ENCODE data around the gene ABHD1.

Gene ABHD1

DNA sequence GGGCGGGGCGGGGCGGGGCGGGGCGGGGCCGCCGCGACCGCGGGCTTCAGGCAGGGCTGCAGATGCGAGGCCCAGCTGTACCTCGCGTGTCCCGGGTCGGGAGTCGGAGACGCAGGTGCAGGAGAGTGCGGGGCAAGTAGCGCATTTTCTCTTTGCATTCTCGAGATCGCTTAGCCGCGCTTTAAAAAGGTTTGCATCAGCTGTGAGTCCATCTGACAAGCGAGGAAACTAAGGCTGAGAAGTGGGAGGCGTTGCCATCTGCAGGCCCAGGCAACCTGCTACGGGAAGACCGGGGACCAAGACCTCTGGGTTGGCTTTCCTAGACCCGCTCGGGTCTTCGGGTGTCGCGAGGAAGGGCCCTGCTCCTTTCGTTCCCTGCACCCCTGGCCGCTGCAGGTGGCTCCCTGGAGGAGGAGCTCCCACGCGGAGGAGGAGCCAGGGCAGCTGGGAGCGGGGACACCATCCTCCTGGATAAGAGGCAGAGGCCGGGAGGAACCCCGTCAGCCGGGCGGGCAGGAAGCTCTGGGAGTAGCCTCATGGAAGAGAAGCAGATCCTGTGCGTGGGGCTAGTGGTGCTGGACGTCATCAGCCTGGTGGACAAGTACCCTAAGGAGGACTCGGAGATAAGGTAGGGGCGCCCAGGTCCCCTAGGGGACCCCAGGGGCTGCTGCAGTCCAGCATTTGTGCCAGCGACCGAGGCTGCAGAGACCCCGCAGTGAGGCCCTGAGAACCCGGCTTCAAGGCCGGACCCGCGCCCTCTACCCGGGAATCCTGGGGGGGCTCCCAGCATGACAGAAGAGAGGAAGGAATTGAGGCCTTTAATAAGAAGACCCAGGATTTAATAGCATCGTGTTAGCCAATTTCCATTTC is 36.7 kb upstream of the ABHD1 start, which contains the start of gene KHK:
Gene KHK (plus strand): TSS at position 49 of the 870 bp plus-strand sequence. CDS start 488 bp downstream, at position 537.
- no peak for DNase-seq (ENCODE audit: low spot score)

DNA sequence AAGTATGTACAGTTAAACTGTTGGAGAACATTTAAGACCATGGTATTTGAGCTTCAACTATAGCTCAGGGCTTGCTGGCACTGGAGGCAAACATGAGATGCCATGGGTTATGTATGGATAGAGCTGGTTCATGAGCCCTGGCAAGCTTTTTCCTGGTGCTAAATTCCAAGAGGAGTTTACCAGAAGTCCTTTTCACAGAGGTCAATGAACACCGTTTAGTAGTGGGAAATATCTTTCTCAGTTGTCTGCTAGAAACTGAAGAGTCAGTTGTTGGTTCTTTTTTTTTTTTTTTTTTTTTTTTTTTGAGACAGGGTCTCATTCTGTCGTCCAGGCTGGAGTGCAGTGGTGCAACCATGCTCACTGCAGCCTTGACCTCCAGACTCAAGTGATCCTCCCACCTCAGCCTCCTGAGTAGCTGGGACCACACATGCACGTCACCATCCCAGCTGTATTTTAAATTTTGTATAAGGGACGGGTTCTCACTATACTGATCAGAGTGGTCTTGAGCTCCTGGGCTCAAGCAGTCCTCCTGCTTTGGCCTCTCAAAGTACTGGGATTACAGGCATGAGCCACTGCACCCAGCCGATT is 35.7 kb upstream of the ABHD1 start:
- DNase-seq (ENCODE audit: low spot score), result no peak

DNA sequence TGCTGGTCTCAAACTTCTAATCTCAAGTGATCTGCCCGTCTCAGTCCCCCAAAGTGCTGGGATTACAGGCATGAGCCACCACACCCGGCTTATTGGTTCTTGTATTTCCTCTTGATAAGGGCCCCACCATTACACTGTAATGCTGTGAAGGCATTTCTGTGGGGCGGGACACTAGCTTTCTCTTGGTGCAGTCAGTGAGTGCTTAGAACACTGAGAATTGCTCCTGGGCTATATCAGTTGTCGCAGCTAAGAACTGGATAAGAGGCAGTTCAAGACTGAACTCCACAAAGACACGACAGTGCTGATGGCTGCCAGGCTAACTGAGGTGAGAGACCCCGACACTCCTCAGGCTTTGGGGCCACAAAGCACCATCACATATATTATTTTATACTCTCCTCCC is 35.0 kb upstream of the ABHD1 start:
- no peak for DNase-seq (ENCODE audit: low spot score)

DNA sequence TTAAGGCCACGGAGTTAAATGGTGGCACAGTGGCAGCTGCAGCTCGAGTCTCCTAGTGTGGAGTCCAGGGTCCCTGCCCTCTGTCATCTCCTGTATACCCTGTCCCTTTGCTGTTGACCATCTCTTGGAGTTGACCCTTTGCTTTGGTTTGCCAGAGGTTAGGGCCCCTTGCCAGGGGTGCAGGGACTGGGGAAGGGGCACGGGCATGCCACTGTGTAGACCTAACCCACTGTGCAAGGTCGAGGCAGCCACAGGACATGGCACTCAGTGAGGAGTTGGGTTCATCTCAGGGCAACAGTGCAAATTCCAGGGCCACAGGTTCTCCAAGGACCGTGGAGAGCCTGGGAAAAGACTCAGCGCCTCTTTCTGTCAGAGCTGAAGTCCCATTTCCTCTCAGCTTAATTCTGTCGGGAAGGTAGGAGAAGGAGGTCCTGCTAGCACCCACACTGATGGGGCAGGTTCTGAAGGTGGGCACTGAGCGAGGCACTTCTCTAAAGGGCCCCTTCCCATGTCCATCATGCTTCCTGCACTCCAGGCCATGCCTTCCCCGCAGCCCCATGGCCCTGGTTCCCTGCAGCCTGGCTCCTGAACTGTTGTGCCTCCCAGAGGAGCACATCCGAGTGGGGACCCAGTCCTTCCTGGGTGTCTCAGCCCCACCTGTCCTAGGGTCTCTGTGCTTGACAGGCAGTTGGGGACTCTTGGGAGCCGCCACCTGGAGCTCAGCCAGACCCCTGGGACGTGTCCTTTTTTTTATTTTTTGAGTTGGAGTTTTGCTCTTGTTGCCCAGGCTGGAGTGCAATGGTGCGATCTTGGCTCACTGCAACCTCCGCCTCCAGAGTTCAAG is 34.3 kb upstream of the ABHD1 start:
- no peak for DNase-seq (ENCODE audit: low spot score)

DNA sequence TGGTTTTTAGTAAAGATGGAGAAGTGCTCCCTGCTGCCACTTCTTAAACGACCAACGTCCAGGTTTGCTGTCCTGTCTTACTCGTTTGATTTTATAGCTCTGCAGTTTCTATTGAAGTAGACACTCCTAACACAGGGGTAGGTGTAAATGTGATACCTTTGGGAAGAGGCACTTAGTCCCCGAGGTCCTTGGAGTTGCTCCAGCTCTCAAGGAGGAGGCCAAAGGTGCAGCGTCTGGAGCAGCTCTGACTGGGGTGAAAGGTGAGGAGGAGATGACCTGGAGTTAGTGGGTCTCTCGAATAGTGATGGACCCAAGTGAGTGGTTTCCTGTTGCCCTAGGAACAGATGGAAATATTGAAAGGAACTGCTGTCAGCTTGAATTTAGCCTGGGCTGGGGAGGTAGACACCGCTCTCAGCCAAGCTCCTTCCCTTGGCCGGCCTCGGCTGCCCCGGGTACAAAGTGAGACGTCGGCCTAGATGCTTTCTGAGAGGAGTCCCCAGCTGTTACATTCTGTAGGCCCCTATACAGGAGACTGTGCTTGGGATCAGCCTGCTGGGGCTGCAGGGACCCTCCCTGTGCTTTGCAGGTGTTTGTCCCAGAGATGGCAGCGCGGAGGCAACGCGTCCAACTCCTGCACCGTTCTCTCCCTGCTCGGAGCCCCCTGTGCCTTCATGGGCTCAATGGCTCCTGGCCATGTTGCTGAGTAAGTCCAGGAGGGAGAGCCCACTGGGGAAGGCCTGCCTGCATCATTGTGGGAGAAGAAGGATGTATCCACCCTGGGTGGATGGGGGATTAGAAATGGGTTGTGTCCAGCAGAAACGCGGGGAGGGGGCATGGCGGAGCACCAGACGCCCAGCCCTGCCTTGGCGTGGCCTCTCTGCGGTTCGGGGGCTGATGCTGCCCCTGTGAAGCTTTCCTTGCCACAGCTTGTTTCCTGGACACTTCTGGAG is 31.6 kb upstream of the ABHD1 start:
- no peak for DNase-seq (ENCODE audit: low spot score)

DNA sequence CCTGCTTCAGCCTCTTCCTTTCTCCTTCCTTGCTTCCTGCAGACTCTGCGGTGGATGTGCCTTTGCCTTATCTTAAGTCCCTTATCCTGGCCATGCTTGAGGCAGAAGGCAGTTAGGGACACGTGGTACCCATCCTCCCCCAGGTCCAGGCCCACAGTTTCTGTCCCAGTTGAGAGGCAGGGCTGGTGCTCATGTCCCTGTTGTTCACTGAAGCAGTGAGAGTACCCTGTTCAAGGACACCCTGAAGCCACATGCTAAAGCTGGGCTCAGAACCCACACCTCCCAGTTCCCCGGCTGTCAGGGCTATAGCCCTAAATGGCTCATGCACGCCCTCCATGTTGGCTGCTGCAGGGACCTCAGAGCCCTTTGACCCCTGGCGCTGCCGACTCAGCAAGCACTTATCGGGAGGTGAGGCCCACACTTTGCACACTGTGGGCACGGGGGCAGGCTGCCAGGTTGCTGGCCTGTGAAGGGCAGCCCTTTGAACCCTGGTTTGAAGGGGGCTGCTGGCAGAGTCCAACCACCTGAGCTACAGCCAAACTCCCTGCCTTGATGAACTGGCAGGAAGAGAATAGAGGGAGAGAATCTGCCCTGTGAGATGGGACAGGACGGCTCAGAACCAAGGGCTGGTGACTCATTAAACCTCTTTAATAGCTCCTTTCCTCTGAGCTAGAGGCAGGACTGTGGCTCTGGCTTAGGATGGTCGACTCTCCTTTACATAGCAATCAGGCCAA is 30.8 kb upstream of the ABHD1 start:
- no peak for DNase-seq (ENCODE audit: low spot score)

DNA sequence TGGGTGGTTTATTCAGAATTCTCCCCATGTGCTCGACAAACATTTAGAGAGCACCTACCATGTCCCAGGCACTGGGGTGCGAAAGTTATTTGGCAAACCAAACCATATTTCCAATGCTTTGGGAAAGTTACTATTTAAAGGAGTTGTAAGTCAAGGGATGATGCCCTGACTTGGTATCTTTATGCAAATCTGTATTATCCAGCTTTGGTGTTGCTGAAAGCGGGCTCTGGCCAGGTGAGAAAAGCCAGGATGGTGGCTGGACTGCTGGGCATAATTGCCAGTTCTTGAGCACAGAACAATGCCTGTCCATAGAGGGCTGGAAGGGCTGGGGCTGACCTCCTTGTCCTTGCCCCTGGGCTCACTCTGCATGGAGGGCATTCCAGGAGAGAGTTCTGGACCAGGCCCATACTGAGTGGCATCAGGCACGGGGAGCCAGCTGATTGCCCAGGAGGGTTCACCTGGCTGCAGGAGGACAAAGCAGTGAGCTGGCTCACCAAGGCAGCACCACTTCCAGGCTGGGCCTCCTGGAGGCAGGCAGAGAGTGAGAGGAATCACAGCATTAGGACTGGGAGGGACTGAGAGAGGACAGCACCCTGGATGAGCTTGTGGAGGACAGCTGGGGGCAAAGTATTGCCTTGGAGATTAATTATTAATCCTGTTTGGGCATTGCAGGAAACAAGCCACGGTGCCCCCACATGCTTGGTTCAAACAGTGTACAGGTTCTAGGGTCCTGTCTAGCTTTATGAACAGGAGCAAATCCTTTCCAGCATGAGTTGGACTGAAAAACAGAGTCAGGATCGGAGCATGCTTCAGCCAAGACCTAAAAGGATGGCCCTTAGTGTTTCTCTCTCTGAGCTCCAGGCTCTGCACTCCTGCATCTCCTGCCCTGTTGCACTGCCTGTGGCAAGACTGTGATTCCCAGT is 29.9 kb upstream of the ABHD1 start:
- no peak for DNase-seq (ENCODE audit: low spot score)

DNA sequence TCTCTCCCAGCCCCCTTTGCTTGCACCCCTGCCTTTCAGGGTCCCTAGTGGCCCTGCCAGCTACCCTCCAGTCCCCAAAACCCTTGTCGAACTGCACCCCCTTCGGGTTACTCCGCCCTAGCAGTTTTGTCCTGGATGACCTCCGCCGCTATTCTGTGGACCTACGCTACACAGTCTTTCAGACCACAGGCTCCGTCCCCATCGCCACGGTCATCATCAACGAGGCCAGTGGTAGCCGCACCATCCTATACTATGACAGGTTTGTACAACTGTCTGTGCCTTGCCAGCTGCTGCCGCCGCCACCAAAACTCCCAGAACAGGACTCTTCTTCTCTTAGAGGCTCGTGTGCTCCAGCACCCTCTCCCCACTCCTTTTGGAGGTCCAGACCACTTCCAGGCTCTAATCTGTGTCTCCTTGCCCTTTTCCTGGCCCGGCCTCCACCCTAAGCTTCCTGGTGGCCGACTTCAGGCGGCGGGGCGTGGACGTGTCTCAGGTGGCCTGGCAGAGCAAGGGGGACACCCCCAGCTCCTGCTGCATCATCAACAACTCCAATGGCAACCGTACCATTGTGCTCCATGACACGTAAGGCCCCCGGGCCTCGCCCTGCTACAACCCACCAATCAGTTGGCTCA is 29.1 kb upstream of the ABHD1 start:
- no peak for DNase-seq (ENCODE audit: low spot score)

DNA sequence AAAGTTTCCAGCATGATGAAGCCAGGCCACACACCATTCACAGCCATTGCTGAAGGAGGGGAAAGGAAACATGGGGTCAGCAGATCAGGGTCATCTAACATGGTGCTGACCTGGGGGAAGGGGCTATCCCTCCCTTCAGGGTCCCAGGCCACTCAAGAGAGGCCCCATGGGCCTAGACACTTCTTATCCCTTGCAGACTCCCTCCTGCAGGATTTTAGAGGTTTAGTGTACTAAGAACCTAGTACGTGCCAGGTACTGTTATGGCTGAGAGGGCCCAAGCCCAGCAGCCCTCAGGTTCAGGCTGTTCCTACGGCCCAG is 28.2 kb upstream of the ABHD1 start:
- DNase-seq (ENCODE audit: low spot score), result no peak

DNA sequence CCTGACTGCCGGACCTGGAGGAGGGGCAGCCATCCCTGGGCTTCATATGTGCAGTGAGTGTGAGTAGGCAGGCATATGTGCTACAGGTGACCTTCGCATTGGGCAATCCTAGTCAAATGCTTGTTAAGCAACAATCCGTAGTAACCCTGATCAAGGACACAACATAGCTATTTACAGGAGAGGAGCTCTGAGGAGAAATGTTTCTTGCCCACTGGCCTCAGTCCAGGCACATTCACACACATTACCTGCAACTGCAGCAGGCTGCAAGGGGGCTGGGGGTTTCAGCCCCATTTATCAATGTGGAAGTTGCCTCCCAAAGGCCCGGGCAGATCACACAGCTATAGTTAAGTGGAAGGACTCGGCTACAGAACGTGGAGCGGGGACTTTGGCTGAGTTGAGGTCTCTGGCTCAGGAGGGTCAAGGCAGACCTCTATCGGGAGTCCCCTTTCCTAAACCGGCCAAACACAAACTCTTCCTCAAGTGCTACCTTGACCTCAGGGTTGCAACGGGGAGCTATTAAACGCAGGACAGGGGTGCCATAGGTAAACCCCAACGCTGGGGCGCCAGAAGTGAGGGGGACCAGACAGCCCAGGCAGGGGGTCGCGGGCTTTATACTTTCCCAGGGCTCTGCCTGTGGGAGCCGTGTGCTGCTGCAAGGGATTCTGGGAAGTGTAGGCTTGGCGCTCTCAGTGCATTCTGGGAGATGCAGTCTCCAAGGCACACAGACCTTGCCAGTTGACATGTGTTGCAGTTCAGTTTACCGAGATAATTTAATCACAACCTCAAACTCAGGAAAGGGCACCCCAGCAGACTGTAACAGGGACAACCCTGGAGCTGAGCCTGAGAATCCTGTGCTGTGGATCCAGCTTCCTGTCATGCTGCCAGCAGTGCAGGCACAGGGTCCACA is 27.6 kb upstream of the ABHD1 start:
- peak; percentile 67 for DNase-seq (ENCODE audit: low spot score)

DNA sequence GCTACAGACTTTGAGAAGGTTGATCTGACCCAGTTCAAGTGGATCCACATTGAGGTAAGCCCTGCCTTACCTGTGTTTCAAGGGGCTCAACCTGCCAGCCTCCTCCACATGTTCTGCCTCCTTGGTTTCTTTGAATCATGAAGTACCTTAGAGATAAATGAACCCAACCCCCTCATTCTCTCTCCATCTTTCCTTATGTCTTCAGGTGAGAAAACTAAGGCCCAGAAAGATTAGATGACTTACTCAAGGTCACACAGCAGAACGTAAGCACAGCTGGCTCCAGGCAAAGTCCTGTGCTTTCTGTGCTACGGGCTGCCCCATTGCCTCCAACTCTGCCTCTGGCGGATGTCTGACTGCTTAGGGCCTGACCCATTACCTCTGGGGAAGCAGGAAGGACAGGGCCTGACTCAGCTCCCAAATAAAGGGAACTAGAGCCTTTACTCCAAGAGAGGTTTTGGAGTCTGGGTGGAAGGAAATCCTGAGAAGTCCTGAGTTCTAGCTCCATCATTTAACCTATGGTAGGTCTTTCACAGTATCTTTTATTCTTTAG is 26.8 kb upstream of the ABHD1 start:
- DNase-seq (ENCODE audit: low spot score), result no peak

DNA sequence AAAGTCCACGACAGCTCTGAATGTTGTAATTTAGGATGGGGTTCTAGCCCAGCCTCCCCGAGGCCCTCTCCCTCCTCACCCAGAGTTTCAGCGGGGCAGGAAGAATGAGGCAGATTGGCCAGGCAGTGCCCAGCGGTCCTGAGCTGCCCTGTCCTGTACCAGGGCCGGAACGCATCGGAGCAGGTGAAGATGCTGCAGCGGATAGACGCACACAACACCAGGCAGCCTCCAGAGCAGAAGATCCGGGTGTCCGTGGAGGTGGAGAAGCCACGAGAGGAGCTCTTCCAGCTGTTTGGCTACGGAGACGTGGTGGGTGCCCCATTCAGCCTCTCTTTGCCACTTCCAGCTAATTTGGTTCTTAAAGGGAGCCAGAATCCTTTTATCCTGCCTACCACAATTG is 26.3 kb upstream of the ABHD1 start:
- DNase-seq (ENCODE audit: low spot score), result no peak

DNA sequence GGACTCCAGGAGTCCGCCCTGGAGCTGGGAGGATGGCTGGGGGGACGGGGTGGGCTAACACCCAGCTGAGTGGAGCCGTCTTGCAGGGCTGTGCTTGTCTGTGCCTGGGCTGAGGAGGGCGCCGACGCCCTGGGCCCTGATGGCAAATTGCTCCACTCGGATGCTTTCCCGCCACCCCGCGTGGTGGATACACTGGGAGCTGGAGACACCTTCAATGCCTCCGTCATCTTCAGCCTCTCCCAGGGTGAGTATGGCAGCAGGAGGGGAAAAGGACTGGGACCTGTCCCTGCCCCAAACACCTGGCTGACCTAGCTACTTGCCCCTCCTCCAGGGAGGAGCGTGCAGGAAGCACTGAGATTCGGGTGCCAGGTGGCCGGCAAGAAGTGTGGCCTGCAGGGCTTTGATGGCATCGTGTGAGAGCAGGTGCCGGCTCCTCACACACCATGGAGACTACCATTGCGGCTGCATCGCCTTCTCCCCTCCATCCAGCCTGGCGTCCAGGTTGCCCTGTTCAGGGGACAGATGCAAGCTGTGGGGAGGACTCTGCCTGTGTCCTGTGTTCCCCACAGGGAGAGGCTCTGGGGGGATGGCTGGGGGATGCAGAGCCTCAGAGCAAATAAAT is 24.2 kb upstream of the ABHD1 start:
- DNase-seq (ENCODE audit: low spot score), result no peak

DNA sequence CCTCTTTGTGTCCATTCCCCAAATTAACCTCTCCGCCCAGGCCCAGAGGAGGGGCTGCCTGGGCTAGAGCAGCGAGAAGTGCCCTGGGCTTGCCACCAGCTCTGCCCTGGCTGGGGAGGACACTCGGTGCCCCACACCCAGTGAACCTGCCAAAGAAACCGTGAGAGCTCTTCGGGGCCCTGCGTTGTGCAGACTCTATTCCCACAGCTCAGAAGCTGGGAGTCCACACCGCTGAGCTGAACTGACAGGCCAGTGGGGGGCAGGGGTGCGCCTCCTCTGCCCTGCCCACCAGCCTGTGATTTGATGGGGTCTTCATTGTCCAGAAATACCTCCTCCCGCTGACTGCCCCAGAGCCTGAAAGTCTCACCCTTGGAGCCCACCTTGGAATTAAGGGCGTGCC is 23.6 kb upstream of the ABHD1 start:
- DNase-seq (ENCODE audit: low spot score), result no peak

DNA sequence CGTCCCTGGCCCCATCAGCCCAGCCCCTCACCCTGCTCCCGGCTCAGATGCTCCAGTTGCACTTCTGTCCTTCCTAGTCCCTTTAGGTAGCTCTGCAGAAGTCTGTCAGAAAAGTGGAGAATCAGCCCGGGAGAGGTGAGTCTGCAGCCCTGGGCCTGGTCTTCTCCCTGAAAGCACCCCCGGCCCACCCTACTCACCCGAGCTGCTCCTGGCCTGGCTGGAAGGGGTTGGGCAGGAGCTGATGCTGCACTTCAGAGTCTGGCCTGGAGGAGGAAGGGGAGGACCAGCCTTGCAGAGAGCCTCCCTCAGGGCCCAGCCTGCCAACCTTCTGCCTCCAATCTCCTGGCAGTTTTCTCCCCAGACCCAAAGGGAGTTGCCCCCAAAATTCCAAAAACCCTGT is 21.3 kb upstream of the ABHD1 start:
- DNase-seq (ENCODE audit: low spot score), result no peak

DNA sequence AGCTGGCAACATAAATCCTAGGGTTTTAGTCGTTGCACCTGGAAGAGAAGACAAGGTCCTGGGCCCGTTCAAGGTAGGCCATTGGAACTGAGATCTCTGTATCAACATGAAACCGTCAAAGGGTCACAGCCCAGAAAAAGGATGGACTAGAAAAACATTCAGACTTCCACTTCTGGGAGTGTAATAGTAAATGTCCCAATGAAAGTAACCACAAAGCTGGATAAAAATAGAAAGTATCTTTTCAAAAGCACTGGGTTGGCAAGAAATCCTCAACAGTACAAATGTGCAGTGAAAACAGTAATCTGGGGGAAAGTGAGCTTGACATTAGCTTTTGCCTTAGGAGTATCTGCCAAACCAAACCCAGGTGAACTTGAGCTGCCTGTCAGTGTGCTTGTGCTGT is 17.6 kb upstream of the ABHD1 start:
- no peak for DNase-seq (ENCODE audit: low spot score)

DNA sequence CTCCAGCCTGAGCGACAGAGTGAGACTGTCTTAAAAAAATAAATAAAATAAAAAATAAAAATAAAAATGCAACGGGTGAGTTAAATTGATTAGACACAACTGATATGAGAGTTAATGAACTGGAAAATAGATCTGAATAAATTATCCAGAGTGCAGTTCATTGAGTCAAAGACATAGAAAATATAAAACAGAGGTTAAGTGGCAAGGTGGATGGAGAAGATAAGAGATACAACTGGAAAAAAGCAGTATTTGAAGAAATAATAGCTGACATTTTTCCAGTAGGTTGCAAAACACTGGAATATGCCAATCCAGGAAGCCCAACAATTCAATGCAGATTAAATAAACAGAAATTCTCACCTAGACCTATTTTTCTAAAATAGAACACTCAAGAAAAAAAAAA is 15.4 kb upstream of the ABHD1 start:
- no peak for DNase-seq (ENCODE audit: low spot score)

DNA sequence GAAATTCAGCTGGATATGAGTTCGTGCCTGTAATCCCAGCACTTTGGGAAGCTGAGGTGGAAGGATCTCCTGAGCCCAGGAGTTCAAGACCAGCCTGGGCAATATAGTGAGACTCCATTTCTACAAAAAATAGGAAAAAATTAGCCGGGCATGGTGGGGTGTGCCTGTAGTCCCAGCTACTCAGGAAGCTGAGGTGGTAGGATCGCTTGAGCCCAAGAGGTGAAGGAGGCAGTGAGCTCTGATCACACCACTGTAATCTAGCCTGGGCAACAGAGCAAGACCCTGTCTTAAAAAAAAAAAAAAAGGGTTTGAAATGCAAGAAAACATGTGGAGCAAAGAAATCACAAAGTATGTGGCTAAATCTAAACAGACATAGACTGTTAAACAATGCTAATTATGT is 14.5 kb upstream of the ABHD1 start:
- DNase-seq (ENCODE audit: low spot score), result no peak

Measured in pons (tissue), 1 donor.